Neuronal stem cell (in vitro differentiated cells): ENCODE measurements around the gene MED16.
A peak's percentile ranks its signal among the peaks of the same experiment; 100 is the strongest.

Experiments
- DNase-seq: peaks from one replicate; pipeline ENCODE4 v3.0.0-alpha.2; 2013; ENCODE audit warnings: low spot score
- H2AFZ ChIP-seq: one replicate; pipeline ENCODE4 v1.6.1; 2013; ENCODE audit warnings: mild to moderate bottlenecking, low read length, inconsistent platforms
- H2AK5ac ChIP-seq: 2 replicates; pipeline ENCODE4 v1.6.1; 2013; ENCODE audit warnings: low read depth, mild to moderate bottlenecking, inconsistent platforms, low read length, moderate library complexity, mixed read lengths
- H2BK120ac ChIP-seq: 2 replicates; pipeline ENCODE4 v1.6.1; 2013; ENCODE audit warnings: low read depth, mild to moderate bottlenecking, inconsistent platforms, low read length, moderate library complexity, mixed read lengths
- H2BK12ac ChIP-seq: one replicate; pipeline ENCODE4 v1.6.1; 2013; ENCODE audit warnings: low read length, inconsistent platforms
- H2BK15ac ChIP-seq: 2 replicates; pipeline ENCODE4 v1.6.1; 2013; ENCODE audit warnings: mild to moderate bottlenecking, low read length, inconsistent platforms, mixed read lengths
- H2BK5ac ChIP-seq: one replicate; pipeline ENCODE4 v1.6.1; 2013; ENCODE audit warnings: inconsistent platforms, mild to moderate bottlenecking, low read length, moderate library complexity
- H3K14ac ChIP-seq: one replicate; pipeline ENCODE4 v1.6.1; 2013; ENCODE audit warnings: low read length, inconsistent platforms
- H3K18ac ChIP-seq: 2 replicates; pipeline ENCODE4 v1.6.1; 2013; ENCODE audit warnings: low read length, inconsistent platforms
- H3K23ac ChIP-seq: 2 replicates; pipeline ENCODE4 v1.6.1; 2013; ENCODE audit warnings: low read depth, mild to moderate bottlenecking, mixed read lengths, low read length, inconsistent platforms; ENCODE audit not compliant: poor library complexity
- H3K27ac ChIP-seq: replicated peaks from 3 replicates; pipeline ENCODE4 v1.5.1; 2013; ENCODE audit warnings: low read length, inconsistent platforms
- H3K27me3 ChIP-seq, 3 experiments: 2 replicates each; pipeline ENCODE4 v1.6.1; 2013; ENCODE audit warnings: low read length in 3 of 3, mild to moderate bottlenecking in 2 of 3, inconsistent platforms in 1 of 3, low read depth in 1 of 3, mixed read lengths in 1 of 3, moderate library complexity in 1 of 3; ENCODE audit not compliant: control insufficient read depth in 3 of 3, insufficient read depth in 3 of 3
- H3K36me3 ChIP-seq, 2 donors: replicated peaks in 1 of 2; 2 replicates each; pipeline ENCODE4 v1.6.1; 2013; ENCODE audit warnings: low read length in 2 of 2; ENCODE audit not compliant: control insufficient read depth in 2 of 2, insufficient read depth in 2 of 2
- H3K4ac ChIP-seq: 2 replicates; pipeline ENCODE4 v1.6.1; 2013; ENCODE audit warnings: inconsistent platforms, mild to moderate bottlenecking, low read length, moderate library complexity
- H3K4me1 ChIP-seq, 2 donors: 1 replicate in 1 of 2; 2 replicates in 1 of 2; pipeline ENCODE4 v1.6.1; 2013; ENCODE audit warnings: low read length in 2 of 2, low read depth in 1 of 2; ENCODE audit not compliant: control insufficient read depth in 2 of 2, insufficient read depth in 1 of 2
- H3K4me2 ChIP-seq: one replicate; pipeline ENCODE4 v1.6.1; 2013; ENCODE audit warnings: mild to moderate bottlenecking, low read length, inconsistent platforms; ENCODE audit not compliant: insufficient read depth, poor library complexity, severe bottlenecking
- H3K4me3 ChIP-seq, 2 donors: 2 replicates each; pipeline ENCODE4 v1.5.1; 2013; ENCODE audit warnings: low read length in 2 of 2, mild to moderate bottlenecking in 2 of 2, inconsistent platforms in 1 of 2, moderate library complexity in 1 of 2
- H3K79me1 ChIP-seq: one replicate; pipeline ENCODE4 v1.6.1; 2013; ENCODE audit warnings: low read depth, mild to moderate bottlenecking, inconsistent platforms, low read length, moderate library complexity
- H3K9ac ChIP-seq: one replicate; pipeline ENCODE4 v1.6.1; 2013; ENCODE audit warnings: mild to moderate bottlenecking, low read depth, low read length, inconsistent platforms; ENCODE audit not compliant: poor library complexity
- H3K9me3 ChIP-seq, 2 donors: replicated peaks in 1 of 2; 2 replicates each; pipeline versions ENCODE3 to v1.6.1; 2013; ENCODE audit warnings: low read length in 2 of 2, mild to moderate bottlenecking in 2 of 2, inconsistent platforms in 1 of 2, low read depth in 1 of 2, mixed read lengths in 1 of 2, moderate library complexity in 1 of 2; ENCODE audit not compliant: control insufficient read depth in 2 of 2, insufficient read depth in 1 of 2
- H4K8ac ChIP-seq: one replicate; pipeline ENCODE4 v1.6.1; 2013; ENCODE audit warnings: low read depth, mild to moderate bottlenecking, inconsistent platforms, low read length, moderate library complexity
- H4K91ac ChIP-seq: one replicate; pipeline ENCODE4 v1.6.1; 2013; ENCODE audit warnings: low read length, low read depth, mild to moderate bottlenecking, inconsistent platforms; ENCODE audit not compliant: poor library complexity
- WGBS, 2 donors: extraction: QIAGEN DNeasy Blood & Tissue Kit; methylation state at CpG; one replicate each; pipeline ENCODE4 v1.1.7; 2013; ENCODE audit warnings: missing lambda C conversion rate in 2 of 2, mixed read lengths in 1 of 2; ENCODE audit not compliant: insufficient read length in 2 of 2, insufficient replicate concordance in 1 of 2; ENCODE audit errors: extremely low coverage in 2 of 2; 5-methylcytosine and 5-hydroxymethylcytosine counted together

MED16 gene

DNA sequence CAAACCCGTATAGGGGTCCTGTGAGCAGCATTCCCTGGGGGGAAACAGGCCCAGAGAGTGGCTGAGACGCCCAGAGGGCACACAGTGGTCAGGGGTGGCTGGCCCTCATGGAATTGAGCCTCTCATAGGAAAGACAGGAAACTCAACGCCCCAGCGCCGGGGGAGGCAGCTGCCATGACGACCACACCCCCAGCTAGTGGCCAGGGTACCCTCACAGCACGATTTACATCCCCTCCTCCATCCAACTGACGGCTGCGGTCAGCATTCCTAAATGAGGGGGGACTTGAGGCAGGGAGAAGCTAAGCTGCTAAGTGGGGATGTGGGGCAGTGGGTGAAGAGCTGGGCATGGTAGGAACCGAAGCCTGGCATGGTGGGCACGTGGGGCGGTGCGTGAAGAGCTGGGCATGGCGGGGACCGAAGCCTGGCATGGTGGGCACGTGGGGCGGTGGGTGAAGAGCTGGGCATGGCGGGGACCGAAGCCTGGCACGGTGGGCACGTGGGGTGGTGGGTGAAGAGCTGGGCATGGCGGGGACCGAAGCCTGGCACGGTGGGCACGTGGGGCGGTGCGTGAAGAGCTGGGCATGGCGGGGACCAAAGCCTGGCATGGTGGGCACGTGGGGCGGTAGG is 10.0 kb downstream of the MED16 start:
- no peak overlapping the region for H2BK12ac ChIP-seq
- peaks cover 12% of the 10 kb centered on the region for H3K79me1 ChIP-seq
- DNase-seq: no peak
- H3K9me3 ChIP-seq: peaks cover 0 to 6% of the 10 kb centered on the region in 2 donors
- H3K4me1 ChIP-seq: no peaks in the 10 kb centered on the region
- no peak overlapping the region for H3K4ac ChIP-seq
- H2AFZ ChIP-seq: no peak overlapping the region
- no peaks in the 10 kb centered on the region for H3K27me3 ChIP-seq
- no peak overlapping the region for H2BK15ac ChIP-seq
- peak overlapping the region; percentile 17 for H4K8ac ChIP-seq
- no peak overlapping the region for H2AK5ac ChIP-seq
- peaks cover 51 to 85% of the 10 kb centered on the region in 2 donors for H3K36me3 ChIP-seq
- no peak overlapping the region for H3K23ac ChIP-seq
- no peak overlapping the region for H3K4me3 ChIP-seq
- no peak overlapping the region for H4K91ac ChIP-seq
- H2BK120ac ChIP-seq: no peak overlapping the region
- H3K9ac ChIP-seq: no peak overlapping the region
- no peak overlapping the region for H3K18ac ChIP-seq
- no CpG with 5 or more reads among the region's 30 CpGs for WGBS, 2 donors
- no peak overlapping the region for H3K27ac ChIP-seq
- H3K4me2 ChIP-seq: no peak overlapping the region
- no peak overlapping the region for H2BK5ac ChIP-seq
- no peak overlapping the region for H3K14ac ChIP-seq

- Histone ChIP-seq H3K23ac (peak overlapping the region; percentile 73), H3K14ac (no peak overlapping the region), H2BK5ac (peak overlapping the region; percentile 66), H3K4me3 (peak overlapping the region in 1 of 2 donors; percentile 18), H3K79me1 (peaks cover 15% of the 10 kb centered on the region), H3K9ac (peak overlapping the region; percentile 44), H3K4ac (no peak overlapping the region), H3K9me3 (peaks cover 0 to 6% of the 10 kb centered on the region in 2 donors), H3K36me3 (peaks cover 50 to 77% of the 10 kb centered on the region in 2 donors), H4K8ac (peak overlapping the region; percentile 43), H3K27ac (no peak overlapping the region), H2BK15ac (no peak overlapping the region), H3K4me2 (no peak overlapping the region), H3K27me3 (no peaks in the 10 kb centered on the region), H3K4me1 (no peaks in the 10 kb centered on the region), H2BK120ac (no peak overlapping the region), H3K18ac (no peak overlapping the region), H2BK12ac (no peak overlapping the region), H4K91ac (no peak overlapping the region), H2AK5ac (peak overlapping the region; percentile 75), H2AFZ (no peak overlapping the region)
- WGBS, 2 donors: no CpG with 5 or more reads among the region's 34 CpGs
- DNase-seq: no peak
Observed at GRCh38 chr19:881385-882071, 11.5 kb downstream of the MED16 start.

GRCh38 chr19:879711-880438 is 13.1 kb downstream of the MED16 start:
- WGBS, 2 donors: no CpG with 5 or more reads among the region's 37 CpGs
- Histone ChIP-seq H2BK5ac (no peak overlapping the region), H4K91ac (no peak overlapping the region), H3K27me3 (no peaks in the 10 kb centered on the region), H2AK5ac (no peak overlapping the region), H2BK12ac (no peak overlapping the region), H3K79me1 (peaks cover 12% of the 10 kb centered on the region), H3K27ac (no peak overlapping the region), H3K4me1 (no peaks in the 10 kb centered on the region), H3K18ac (no peak overlapping the region), H3K4me2 (no peak overlapping the region), H2BK15ac (no peak overlapping the region), H3K4me3 (no peak overlapping the region), H3K36me3 (peaks cover 53 to 76% of the 10 kb centered on the region in 2 donors), H3K23ac (peak overlapping the region; percentile 85), H4K8ac (no peak overlapping the region), H3K9ac (no peak overlapping the region), H3K9me3 (peaks cover 0 to 6% of the 10 kb centered on the region in 2 donors), H3K4ac (no peak overlapping the region), H3K14ac (no peak overlapping the region), H2BK120ac (no peak overlapping the region), H2AFZ (no peak overlapping the region)
- no peak for DNase-seq
